Body of pancreas (tissue), 4 donors: Measurements from ENCODE around the gene L3HYPDH.

Experiments
- POLR2A ChIP-seq, 3 donors: fragments of 450-650 bp; IDR thresholded peaks; one replicate each; pipeline ENCODE4 v1.6.1; 2016; ENCODE audit warnings: antibody characterized with exemption in 3 of 3, mild to moderate bottlenecking in 2 of 3
- TF ChIP-seq, protein P1 (sequence below), 7 experiments: fragments of 450-650 bp in 4 of 7; fragments of 200-600 bp in 3 of 7; sonication (generic) in 3 of 7; IDR thresholded peaks; one replicate each; pipeline ENCODE4 v1.5.1; 2016 to 2019; ENCODE audit warnings: antibody characterized with exemption in 7 of 7

DNA sequence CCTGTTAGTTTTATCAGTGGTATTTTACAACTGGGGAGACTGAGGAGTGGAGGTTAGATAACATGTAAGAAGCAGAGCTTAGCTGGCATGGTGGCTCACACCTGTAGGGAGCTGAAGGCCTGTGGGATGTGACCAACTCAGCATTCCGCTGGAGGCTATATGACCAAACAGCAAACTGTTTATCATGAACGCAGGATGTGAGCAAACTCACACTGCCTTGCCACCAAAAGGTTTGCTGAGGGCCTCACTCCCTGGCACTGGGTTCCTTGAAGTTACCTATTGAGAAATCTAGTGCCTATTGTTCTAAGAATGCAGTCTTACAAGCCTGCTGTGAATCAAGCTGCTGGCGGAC lies 23.5 kb upstream of the L3HYPDH start:
- TF ChIP-seq, protein P1, sequence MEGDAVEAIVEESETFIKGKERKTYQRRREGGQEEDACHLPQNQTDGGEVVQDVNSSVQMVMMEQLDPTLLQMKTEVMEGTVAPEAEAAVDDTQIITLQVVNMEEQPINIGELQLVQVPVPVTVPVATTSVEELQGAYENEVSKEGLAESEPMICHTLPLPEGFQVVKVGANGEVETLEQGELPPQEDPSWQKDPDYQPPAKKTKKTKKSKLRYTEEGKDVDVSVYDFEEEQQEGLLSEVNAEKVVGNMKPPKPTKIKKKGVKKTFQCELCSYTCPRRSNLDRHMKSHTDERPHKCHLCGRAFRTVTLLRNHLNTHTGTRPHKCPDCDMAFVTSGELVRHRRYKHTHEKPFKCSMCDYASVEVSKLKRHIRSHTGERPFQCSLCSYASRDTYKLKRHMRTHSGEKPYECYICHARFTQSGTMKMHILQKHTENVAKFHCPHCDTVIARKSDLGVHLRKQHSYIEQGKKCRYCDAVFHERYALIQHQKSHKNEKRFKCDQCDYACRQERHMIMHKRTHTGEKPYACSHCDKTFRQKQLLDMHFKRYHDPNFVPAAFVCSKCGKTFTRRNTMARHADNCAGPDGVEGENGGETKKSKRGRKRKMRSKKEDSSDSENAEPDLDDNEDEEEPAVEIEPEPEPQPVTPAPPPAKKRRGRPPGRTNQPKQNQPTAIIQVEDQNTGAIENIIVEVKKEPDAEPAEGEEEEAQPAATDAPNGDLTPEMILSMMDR (IDR thresholded peaks at IDR 0.05), result no peak
- TF ChIP-seq POLR2A (IDR thresholded peaks at IDR 0.05), result no peak
